ENCODE data around the gene BAZ2A.
"Not testable (repeated sequence)": the region's sequence is repeated elsewhere in the genome, so short reads cannot be mapped to it uniquely, and the experiment has no call there.

BAZ2A gene

GRCh38 chr12:56599041-56599440 lies 31.1 kb downstream of the BAZ2A start:
- no peak for DNase-seq (ENCODE audit: low read depth in 2 of 2)

GRCh38 chr12:56596815-56597214 lies 33.3 kb downstream of the BAZ2A start:
- no peak for DNase-seq (ENCODE audit: low read depth in 2 of 2)

GRCh38 chr12:56593909-56594621 lies 36.1 kb downstream of the BAZ2A start:
- peak; percentile 38 to 46 for DNase-seq (ENCODE audit: low read depth in 2 of 2)

GRCh38 chr12:56591961-56592360 lies 38.2 kb downstream of the BAZ2A start:
- no peak for DNase-seq (ENCODE audit: low read depth in 2 of 2)

DNA sequence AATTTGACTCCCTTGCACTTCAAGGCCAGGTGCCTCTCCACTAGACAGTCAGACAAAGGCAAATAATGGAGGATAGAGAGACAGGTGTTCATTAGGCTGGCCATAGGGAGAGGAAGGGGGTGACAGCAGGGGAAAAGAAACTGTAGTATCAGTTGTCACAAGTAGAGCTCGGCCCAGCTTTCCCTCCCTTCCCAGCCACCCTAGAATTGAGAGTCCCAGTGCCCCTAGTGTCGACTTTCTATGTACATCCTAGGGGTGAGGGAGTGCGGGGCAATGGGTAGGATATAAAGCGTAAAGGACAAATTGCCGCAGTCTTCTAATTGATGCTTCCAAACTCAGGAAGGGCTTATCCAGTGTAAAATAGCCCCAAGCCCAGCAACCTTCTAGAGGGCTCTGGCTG lies 39.0 kb downstream of the BAZ2A start:
- DNase-seq (ENCODE audit: low read depth in 2 of 2), result no peak

DNA sequence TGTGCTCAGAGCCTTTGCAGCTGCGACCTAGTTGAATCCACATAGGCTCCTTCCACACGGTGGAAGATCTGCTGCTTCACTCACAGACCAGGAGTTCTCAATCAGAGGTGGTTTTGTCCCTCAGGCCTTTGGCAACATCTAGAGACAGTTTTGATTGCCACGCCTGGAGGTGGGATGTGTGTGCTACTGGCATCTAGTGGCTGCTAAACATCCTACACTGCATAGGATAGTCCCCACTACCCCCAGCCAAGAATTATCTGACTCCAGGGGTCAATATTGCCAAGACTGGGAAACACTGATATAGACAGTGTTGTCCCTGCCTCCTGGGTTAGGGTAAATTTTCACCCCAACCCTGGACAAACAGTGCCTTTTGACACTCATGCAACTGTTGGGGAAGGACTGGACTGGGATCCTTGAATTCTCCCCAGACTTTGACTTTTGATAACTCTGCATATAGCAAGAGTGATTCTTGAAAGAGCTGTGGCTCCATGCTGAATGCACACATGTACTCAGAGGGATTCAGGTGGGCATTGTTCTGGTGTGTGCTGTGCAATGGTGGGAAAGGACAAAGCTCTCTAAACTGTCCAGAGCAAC lies 39.8 kb downstream of the BAZ2A start:
- no peak for DNase-seq (ENCODE audit: low read depth in 2 of 2)

DNA sequence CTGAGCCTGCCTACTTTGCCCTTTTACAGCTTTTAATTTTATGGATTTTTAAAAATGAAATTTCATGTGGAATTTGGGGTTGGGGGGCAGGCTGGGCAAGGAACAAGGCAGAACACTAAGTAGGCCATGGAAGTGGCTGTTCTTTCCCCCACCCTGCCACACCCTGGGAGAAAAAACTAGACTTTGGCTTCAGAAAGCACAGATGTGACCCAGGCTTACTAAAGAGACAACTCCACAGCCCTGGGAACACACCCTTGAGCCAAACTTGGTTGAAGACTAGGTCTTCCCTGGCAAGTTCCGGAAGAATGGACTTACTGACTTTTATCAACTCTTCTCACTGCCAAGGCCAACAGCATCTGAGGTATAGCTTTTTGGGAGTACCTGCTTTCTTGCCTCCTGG lies 40.3 kb downstream of the BAZ2A start:
- no peak for DNase-seq (ENCODE audit: low read depth in 2 of 2)

- no peak for DNase-seq (ENCODE audit: low read depth in 2 of 2)
Measured at GRCh38 chr12:56585098-56585497, 45.0 kb downstream of the BAZ2A start.

GRCh38 chr12:56581418-56582145 lies 48.5 kb downstream of the BAZ2A start:
- DNase-seq (ENCODE audit: low read depth in 2 of 2), result no peak

- DNase-seq (ENCODE audit: low read depth in 2 of 2), result no peak
Measured at GRCh38 chr12:56578983-56579546, 51.1 kb downstream of the BAZ2A start.

DNA sequence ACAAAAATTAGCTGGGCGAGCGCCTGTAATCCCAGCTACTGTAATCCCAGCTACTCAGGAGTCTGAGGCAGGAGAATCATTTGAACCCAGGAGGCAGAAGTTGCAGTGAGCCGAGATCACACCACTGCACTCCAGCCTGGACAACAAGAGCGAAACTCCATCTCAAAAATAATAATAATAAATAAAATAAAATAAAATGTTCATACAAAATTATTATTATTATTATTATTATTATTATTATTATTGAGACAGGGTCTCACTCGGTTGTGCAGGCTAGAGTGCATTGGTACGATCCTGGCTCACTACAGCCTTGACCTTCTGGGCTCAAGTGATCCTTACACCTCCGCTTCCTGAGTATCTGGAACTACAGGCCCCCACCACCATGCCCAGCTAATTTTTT lies 52.9 kb downstream of the BAZ2A start:
- DNase-seq (ENCODE audit: low read depth in 2 of 2), result not testable (repeated sequence)

DNA sequence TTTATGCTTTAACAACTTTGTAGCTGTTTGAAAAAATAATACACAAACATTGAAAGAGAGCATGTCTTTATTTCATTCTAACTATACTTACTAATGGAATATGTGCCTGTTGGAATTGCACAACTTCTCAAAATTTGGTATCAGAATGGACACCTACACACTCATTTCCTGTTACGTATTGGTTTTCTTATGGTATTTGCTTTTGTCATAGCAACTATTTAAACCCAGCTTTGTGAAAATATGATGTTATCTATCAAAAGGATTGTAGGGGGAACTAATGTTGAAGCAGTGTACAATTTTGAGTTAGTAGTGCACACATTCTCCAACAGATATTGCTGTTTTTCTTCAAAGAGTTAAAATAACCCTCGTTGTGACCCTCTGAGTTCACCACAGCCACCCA lies 55.9 kb downstream of the BAZ2A start:
- no peak for DNase-seq (ENCODE audit: low read depth in 2 of 2)

DNA sequence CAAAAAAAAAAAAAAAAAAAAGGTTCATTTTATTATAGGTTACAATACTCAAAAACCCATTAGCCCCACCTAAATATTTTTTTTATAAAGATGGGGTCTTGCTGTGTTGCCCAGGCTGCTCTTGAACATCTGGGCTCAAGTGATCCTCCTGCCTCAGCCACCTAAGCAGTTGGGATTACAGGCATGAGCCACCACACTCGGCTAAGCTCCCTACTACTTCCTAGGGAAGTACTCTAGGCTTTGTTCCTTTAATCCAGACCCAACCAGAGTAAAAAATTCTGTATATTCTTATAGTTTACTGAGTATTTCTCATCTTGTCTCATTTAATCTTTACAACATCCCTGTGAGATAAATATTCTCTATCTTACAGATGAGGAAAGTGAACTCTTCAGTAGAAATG lies 57.8 kb downstream of the BAZ2A start:
- DNase-seq (ENCODE audit: low read depth in 2 of 2), result no peak

- DNase-seq (ENCODE audit: low read depth in 2 of 2), result no peak
Measured at GRCh38 chr12:56571121-56571520, 59.0 kb downstream of the BAZ2A start.

- DNase-seq (ENCODE audit: low read depth in 2 of 2), result no peak
Measured at GRCh38 chr12:56568146-56568545, 62.0 kb downstream of the BAZ2A start.

- no peak for DNase-seq (ENCODE audit: low read depth in 2 of 2)
Measured at GRCh38 chr12:56565510-56566101, 64.5 kb downstream of the BAZ2A start.

DNA sequence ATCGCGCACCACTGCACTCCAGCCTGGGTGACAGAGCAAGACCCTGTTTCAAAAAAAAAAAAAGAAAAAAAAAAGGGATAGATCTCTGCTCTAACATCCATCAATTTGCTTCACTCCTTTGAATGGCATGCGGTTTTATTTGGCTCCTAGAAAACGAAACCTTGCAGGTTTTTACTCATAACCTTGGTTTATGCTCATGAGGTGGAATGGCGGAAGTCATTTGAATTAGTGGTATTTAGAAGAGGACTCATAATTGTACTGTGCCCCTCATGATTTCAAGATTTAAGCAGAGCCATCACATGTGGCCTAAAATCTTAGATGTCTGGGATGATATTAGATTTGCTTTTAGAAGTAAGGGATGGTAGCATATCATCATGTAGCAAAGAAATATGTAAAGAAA lies 79.1 kb downstream of the BAZ2A start:
- no peak for DNase-seq (ENCODE audit: low read depth in 2 of 2)

DNA sequence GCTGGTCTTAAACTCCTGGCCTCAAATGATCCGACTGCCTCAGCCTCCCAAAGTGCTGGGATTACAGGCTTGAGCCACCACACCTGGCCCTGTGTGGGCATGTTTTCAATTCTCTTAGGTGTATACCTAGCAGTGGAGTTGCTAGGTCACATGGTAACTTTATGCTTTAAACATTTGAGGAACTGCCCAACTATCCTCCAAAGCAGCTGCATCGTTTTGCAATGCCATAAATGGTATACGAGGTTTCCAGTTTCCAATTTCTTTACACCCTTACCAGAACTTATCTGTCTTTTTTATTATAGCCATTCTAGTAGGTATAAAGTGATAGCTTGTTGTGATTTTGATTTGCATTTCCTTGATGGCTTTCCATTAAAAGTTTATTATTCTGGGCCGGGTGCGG lies 83.4 kb downstream of the BAZ2A start:
- no peak for DNase-seq (ENCODE audit: low read depth in 2 of 2)

All from stimulated activated CD4-positive, alpha-beta T cell treated with anti-CD3 and anti-CD28 coated beads, Interleukin-1b, Interleukin-23, amount 100 ng/mL, for 4 hours (primary cell).